Liver (tissue), 9 donors: Measurements from ENCODE around the gene NADSYN1. TPM values are rescaled to one million over a fixed set of nuclear protein-coding genes. Genes with fewer than 3 reads are reported as not detected.

Experiments used
- DNase-seq: peaks from one replicate; pipeline ENCODE4 v3.0.0-alpha.2; 2017; ENCODE audit warnings: low spot score
- H3K27ac ChIP-seq, 2 donors: one replicate each; pipeline ENCODE4 v1.7.0; 2013; ENCODE audit warnings: inconsistent platforms in 2 of 2, low read length in 2 of 2, control low read depth in 1 of 2, low read depth in 1 of 2, mild to moderate bottlenecking in 1 of 2
- H3K27me3 ChIP-seq, 4 donors: one replicate each; pipeline versions ENCODE4 v1.6.1 to v1.7.0; 2013; ENCODE audit warnings: low read length in 3 of 4, inconsistent platforms in 1 of 4, mild to moderate bottlenecking in 1 of 4, moderate library complexity in 1 of 4; ENCODE audit not compliant: control insufficient read depth in 4 of 4, insufficient read depth in 4 of 4
- H3K36me3 ChIP-seq, 4 donors: one replicate each; pipeline versions ENCODE4 v1.6.1 to v1.7.0; 2013; ENCODE audit warnings: low read length in 3 of 4, mild to moderate bottlenecking in 3 of 4, low read depth in 1 of 4, moderate library complexity in 1 of 4; ENCODE audit not compliant: control insufficient read depth in 4 of 4, insufficient read depth in 3 of 4
- H3K4me1 ChIP-seq, 4 donors: one replicate each; pipeline versions ENCODE4 v1.6.1 to v1.7.0; 2013; ENCODE audit warnings: low read length in 3 of 4, mild to moderate bottlenecking in 3 of 4, moderate library complexity in 1 of 4; ENCODE audit not compliant: control insufficient read depth in 4 of 4, insufficient read depth in 4 of 4
- H3K4me3 ChIP-seq, 3 donors: one replicate each; pipeline versions ENCODE4 v1.6.1 to v1.7.0; 2013; ENCODE audit warnings: low read length in 3 of 3, control low read depth in 1 of 3, low read depth in 1 of 3, mild to moderate bottlenecking in 1 of 3
- H3K9ac ChIP-seq, 2 donors: one replicate each; pipeline ENCODE4 v1.7.0; 2013; ENCODE audit warnings: low read length in 2 of 2, mild to moderate bottlenecking in 2 of 2, moderate library complexity in 2 of 2, control low read depth in 1 of 2, low read depth in 1 of 2
- H3K9me3 ChIP-seq, 4 donors: one replicate each; pipeline versions ENCODE4 v1.6.1 to v1.7.0; 2013; ENCODE audit warnings: low read length in 3 of 4; ENCODE audit not compliant: control insufficient read depth in 4 of 4
- ATF3 ChIP-seq: IDR thresholded peaks from 2 replicates; pipeline ENCODE4 v1.6.1; 2016; ENCODE audit warnings: antibody characterized with exemption
- CTCF ChIP-seq: fragments of 150-350 bp; IDR thresholded peaks from 2 replicates; pipeline ENCODE4 v1.5.1; 2017; ENCODE audit warnings: improper control_type of control experiment, low read depth, low read length; ENCODE audit not compliant: missing input control
- EGR1 ChIP-seq, 2 donors: IDR thresholded peaks; 2 replicates each; pipeline ENCODE4 v1.6.1; 2016 to 2018; ENCODE audit warnings: antibody characterized with exemption in 2 of 2, low read depth in 2 of 2
- FOXA1 ChIP-seq: IDR thresholded peaks from 2 replicates; pipeline ENCODE4 v1.6.1; 2016; ENCODE audit warnings: antibody characterized with exemption
- FOXA2 ChIP-seq: IDR thresholded peaks from 2 replicates; pipeline ENCODE4 v1.6.1; 2016; ENCODE audit warnings: antibody characterized with exemption
- GABPA ChIP-seq, 2 donors: IDR thresholded peaks in 1 of 2; conservative IDR thresholded peaks in 1 of 2; 2 replicates each; pipeline ENCODE4 v1.6.1; 2016; ENCODE audit warnings: antibody characterized with exemption in 2 of 2, mild to moderate bottlenecking in 1 of 2, moderate library complexity in 1 of 2
- HNF4A ChIP-seq, 2 donors: conservative IDR thresholded peaks; 2 replicates each; pipeline ENCODE4 v1.6.1; 2016; ENCODE audit warnings: antibody characterized with exemption in 2 of 2, mild to moderate bottlenecking in 2 of 2
- HNF4G ChIP-seq: IDR thresholded peaks from 2 replicates; pipeline ENCODE4 v1.6.1; 2016; ENCODE audit warnings: antibody characterized with exemption
- JUND ChIP-seq, 2 donors: IDR thresholded peaks; 2 replicates each; pipeline ENCODE4 v1.6.1; 2016; ENCODE audit warnings: antibody characterized with exemption in 2 of 2
- MAX ChIP-seq: IDR thresholded peaks from 2 replicates; pipeline ENCODE4 v1.6.1; 2016; ENCODE audit warnings: antibody characterized with exemption
- NR2F2 ChIP-seq: IDR thresholded peaks from 2 replicates; pipeline ENCODE4 v1.6.1; 2016; ENCODE audit warnings: antibody characterized with exemption
- RAD21 ChIP-seq, 2 donors: IDR thresholded peaks; 2 replicates each; pipeline ENCODE4 v1.6.1; 2016; ENCODE audit warnings: antibody characterized with exemption in 2 of 2, mild to moderate bottlenecking in 2 of 2
- REST ChIP-seq: IDR thresholded peaks from 2 replicates; pipeline ENCODE4 v1.6.1; 2016; ENCODE audit warnings: antibody characterized with exemption, mild to moderate bottlenecking
- SP1 ChIP-seq: IDR thresholded peaks from 2 replicates; pipeline ENCODE4 v1.6.1; 2018; ENCODE audit warnings: antibody characterized with exemption, mild to moderate bottlenecking
- TAF1 ChIP-seq: conservative IDR thresholded peaks from 2 replicates; pipeline ENCODE4 v1.6.1; 2016; ENCODE audit warnings: antibody characterized with exemption, mild to moderate bottlenecking
- YY1 ChIP-seq: IDR thresholded peaks from 2 replicates; pipeline ENCODE4 v1.6.1; 2016; ENCODE audit warnings: antibody characterized with exemption, mild to moderate bottlenecking
- WGBS: extraction: QIAGEN DNeasy Blood & Tissue Kit; methylation state at CpG from one replicate; pipeline ENCODE4 v1.1.7; 2013; 5-methylcytosine and 5-hydroxymethylcytosine counted together
- polyA plus RNA-seq, 2 donors: library from polyadenylated mRNA; stranded (reverse) in 1 of 2; unstranded in 1 of 2; fragments of 200-250 nt in 1 of 2; fragments of >200 nt in 1 of 2; fragmentation: Nextera tagmentation in 1 of 2; extraction: Ambion mirVana in 1 of 2; gene quantifications; one replicate each; pipeline versions ENCODE4 v1.2.1 to v1.2.3, GENCODE V29; 2013 to 2015
- total RNA-seq, 2 donors: library from RNA; depleted of rRNA; stranded (reverse); fragments of >200 nt; gene quantifications; one replicate each; pipeline ENCODE4 v1.2.3, GENCODE V29; 2014
- donor health status: healthy.
- donor health status: healthy.
- donor health status: healthy.
- donor health status: healthy.
- donor health status: healthy.

Gene NADSYN1
- total and polyA plus RNA-seq, 4 donors: 16.6 to 33.6 (median 22.2) TPM

- Histone ChIP-seq H3K27ac (no peak overlapping the region), H3K4me3 (no peak overlapping the region), H3K4me1 (peaks cover 0 to 10% (median 1%) of the 10 kb centered on the region in 4 donors), H3K9me3 (no peaks in the 10 kb centered on the region), H3K36me3 (peaks cover 2 to 10% (median 3%) of the 10 kb centered on the region in 4 donors), H3K9ac (no peak overlapping the region), H3K27me3 (no peaks in the 10 kb centered on the region)
- no peak for TF ChIP-seq CTCF
- TF ChIP-seq SP1: no peak
- no peak for TF ChIP-seq GABPA (IDR thresholded peaks at IDR 0.05 in 1 of 2, conservative IDR thresholded peaks at IDR 0.05 in 1 of 2)
- TF ChIP-seq YY1: no peak
- TF ChIP-seq REST: no peak
- no peak for TF ChIP-seq RAD21 (IDR thresholded peaks at IDR 0.05)
- no peak for TF ChIP-seq ATF3
- TF ChIP-seq NR2F2: no peak
- no peak for TF ChIP-seq TAF1
- no peak for TF ChIP-seq EGR1 (IDR thresholded peaks at IDR 0.05; ENCODE audit: low read depth in 2 of 2)
- no peak for TF ChIP-seq MAX
- no peak for TF ChIP-seq FOXA1
- TF ChIP-seq HNF4G: no peak
- TF ChIP-seq FOXA2: no peak
- TF ChIP-seq HNF4A (conservative IDR thresholded peaks at IDR 0.05): no peak
- WGBS: 81% methylated on average over 10 of the region's 10 CpGs
- DNase-seq: no peak
Measured at GRCh38 chr11:71504531-71504930, 51.5 kb downstream of the NADSYN1 start.

GRCh38 chr11:71505001-71505400, 52.0 kb downstream of the NADSYN1 start:
- TF ChIP-seq NR2F2: no peak
- no peak for TF ChIP-seq GABPA (IDR thresholded peaks at IDR 0.05 in 1 of 2, conservative IDR thresholded peaks at IDR 0.05 in 1 of 2)
- TF ChIP-seq SP1: no peak
- TF ChIP-seq HNF4G: no peak
- no peak for TF ChIP-seq RAD21 (IDR thresholded peaks at IDR 0.05)
- no peak for TF ChIP-seq JUND (IDR thresholded peaks at IDR 0.05)
- no peak for TF ChIP-seq FOXA2
- Histone ChIP-seq H3K4me3 (no peak overlapping the region), H3K27me3 (no peaks in the 10 kb centered on the region), H3K27ac (no peak overlapping the region), H3K9me3 (no peaks in the 10 kb centered on the region), H3K4me1 (peaks cover 0 to 10% (median 1%) of the 10 kb centered on the region in 4 donors), H3K9ac (no peak overlapping the region), H3K36me3 (peaks cover 2 to 10% (median 3%) of the 10 kb centered on the region in 4 donors)
- DNase-seq: no peak
- 79% methylated on average over 2 of the region's 2 CpGs for WGBS
